Measurements from ENCODE around the gene PRAMEF27.
"Not testable (repeated sequence)": the region's sequence is repeated elsewhere in the genome, so short reads cannot be mapped to it uniquely, and the experiment has no call there.

Gene PRAMEF27

GRCh38 chr1:13056475-13056874, at the start of gene PRAMEF27:
TSS of gene PRAMEF27 (minus strand) at chr1:13056575. CDS start at chr1:13053659, 2,916 bp downstream.
- DNase-seq: not testable (repeated sequence)

- DNase-seq: not testable (repeated sequence)
Observed at GRCh38 chr1:13070474-13070873, 14.1 kb upstream of the PRAMEF27 start, which contains the start of gene PRAMEF25. TSS of gene PRAMEF25 (plus strand) at chr1:13070774. CDS start at chr1:13073694, 2,920 bp downstream.

GRCh38 chr1:13019846-13020245, 36.5 kb downstream of the PRAMEF27 start:
- not testable (repeated sequence) for DNase-seq

GRCh38 chr1:13011932-13012331, 44.4 kb downstream of the PRAMEF27 start:
- not testable (repeated sequence) for DNase-seq

- not testable (repeated sequence) for DNase-seq
Observed at GRCh38 chr1:13009348-13009747, 47.0 kb downstream of the PRAMEF27 start.

GRCh38 chr1:13005732-13006131, 50.6 kb downstream of the PRAMEF27 start:
- not testable (repeated sequence) for DNase-seq

All from inflammatory macrophage treated with lipopolysaccharide for 1 hour (primary cell).